ENCODE data around the gene MOSPD3. TPM values are rescaled to one million over a fixed set of nuclear protein-coding genes. Genes with fewer than 3 reads are reported as not detected.

MOSPD3 gene
- total and polyA plus RNA-seq, 2 of the 13 experiments (the other 11 are each of a cell fraction or from before 2014, with no cell fraction given) = 7.6 to 8.8 TPM

DNA sequence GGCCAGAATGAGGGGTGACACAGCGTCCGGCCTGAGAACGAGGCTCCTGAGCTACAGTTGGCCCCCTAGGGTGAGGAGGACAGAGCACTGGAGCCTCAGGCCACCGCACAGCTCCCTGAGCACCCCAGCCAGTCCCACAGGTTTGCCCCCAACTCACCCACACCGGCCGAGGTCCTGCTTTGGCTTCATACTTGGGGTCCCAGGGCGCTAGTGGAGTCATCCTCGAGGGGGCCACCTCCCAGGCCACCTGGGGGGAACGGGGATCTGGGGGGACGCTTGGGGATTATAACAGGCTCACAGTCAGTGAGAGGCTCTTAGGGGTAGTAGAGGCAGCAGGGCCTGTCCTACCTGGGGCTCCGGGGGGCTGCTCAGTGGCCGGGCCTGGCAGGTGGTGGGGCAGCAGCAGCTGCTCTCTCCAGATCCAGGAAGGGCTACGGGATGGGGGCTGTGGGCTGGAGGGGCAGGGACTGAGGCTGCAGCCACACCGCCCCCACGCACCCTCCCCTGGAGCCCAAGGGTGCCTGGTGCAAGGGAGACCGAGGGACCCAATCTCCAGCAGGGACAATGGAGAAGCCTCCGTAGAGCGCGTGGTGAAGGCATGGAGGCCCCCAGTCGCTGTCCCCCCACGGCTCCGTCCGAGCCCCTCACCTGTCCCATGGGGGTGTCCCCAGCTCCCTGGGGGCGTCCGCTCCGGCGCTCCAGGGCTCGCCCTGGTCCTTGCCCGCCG lies 39.2 kb upstream of the MOSPD3 start:
- no peak for DNase-seq (ENCODE audit: low spot score)
- peak overlapping the region; percentile 77; the same call in 1 of the 2 replicates for H3K9ac ChIP-seq (ENCODE audit: insufficient read depth, low read depth, low read length)
- ChIA-PET CTCF (ENCODE audit: low intra/inter-chr PET ratio, low total read pairs) (interaction anchor here (1.3 kb wide), 1 partner anchor 15 kb away, joined by 4 read pairs; no protein-coding TSS in a partner anchor), POLR2A (interaction anchor here (0.8 to 3.3 kb wide), 3 partner anchors 8 to 83 kb away, joined by 3 to 73 read pairs (median 8); partner anchors contain the start of genes FBXO24 and LRCH4)
- WGBS (ENCODE audit: low lambda C conversion rate) = 87% methylated on average over 5 of the region's 30 CpGs
- no TSS peak for BruUV-seq (replicated peaks)
- no peaks in the 10 kb centered on the region for H3K27me3 ChIP-seq (ENCODE audit: control insufficient read depth in 1 of 2, insufficient read depth in 2 of 2, low read length in 2 of 2)
- H3K4me3 ChIP-seq (replicated peaks in 1 of 3; ENCODE audit: insufficient read depth in 1 of 3, low read depth in 2 of 3, low read length in 3 of 3) = no peak overlapping the region; a peak in 1 of 6 replicates
- ATAC-seq = peak; percentile 2
- intact Hi-C loops (cut with micrococcal nuclease; ENCODE audit: unreplicated experiment) = no loop called here
- peak overlapping the region; percentile 78; the same call in 1 of the 2 replicates for H3K4me2 ChIP-seq (ENCODE audit: low read depth, low read length)
- H3K79me2 ChIP-seq (ENCODE audit: insufficient read depth, low read length) = no peaks in the 10 kb centered on the region
- in situ Hi-C loops (cut with HindIII; ENCODE audit: extremely low pct_ligation_motif_present, low pct_unique_long_range_greater_than_20kb) = no loop called here
- FAIRE-seq = no peak
- no peaks in the 10 kb centered on the region for H3K9me3 ChIP-seq (ENCODE audit: low read length)
- peaks cover 5 to 14% of the 10 kb centered on the region in 2 experiments; a peak in 1 of 5 replicates for H3K36me3 ChIP-seq (replicated peaks in 1 of 2; ENCODE audit: control insufficient read depth in 1 of 2, insufficient read depth in 2 of 2, low read length in 2 of 2)
- H2AFZ ChIP-seq (ENCODE audit: low read length) = no peak overlapping the region
- peaks cover 51% of the 10 kb centered on the region for H3K4me1 ChIP-seq (ENCODE audit: insufficient read depth, low read length)
- no peaks in the 10 kb centered on the region for H4K20me1 ChIP-seq (ENCODE audit: insufficient read depth, low read length)
- H3K27ac ChIP-seq (ENCODE audit: extremely low read length, insufficient read depth, low read length) = no peak overlapping the region
- TF ChIP-seq GRHL1 (CRISPR knock-in tag; conservative IDR thresholded peaks at IDR 0.05) (no peak), HNRNPLL (IDR thresholded peaks at IDR 0.05; ENCODE audit: low read depth, low read length, poor library complexity, severe bottlenecking) (peak; percentile 13), SCMH1 (CRISPR knock-in tag; IDR thresholded peaks at IDR 0.05; ENCODE audit: borderline replicate concordance) (no peak), ZNF484 (CRISPR knock-in tag; IDR thresholded peaks at IDR 0.05; ENCODE audit: borderline replicate concordance, low read depth) (no peak), U2AF1 (optimal IDR thresholded peaks at IDR 0.05; ENCODE audit: low read depth, low read length) (no peak), ZFP62 (CRISPR knock-in tag; IDR thresholded peaks at IDR 0.05) (no peak), REL (CRISPR knock-in tag; conservative IDR thresholded peaks at IDR 0.05) (no peak), AGO2 (optimal IDR thresholded peaks at IDR 0.05; ENCODE audit: low read depth, low read length) (peak; percentile 79), XBP1 (CRISPR knock-in tag; IDR thresholded peaks at IDR 0.05) (no peak), POLR2G (IDR thresholded peaks at IDR 0.05; ENCODE audit: low read depth, low read length) (peak; percentile 15), SRSF1 (optimal IDR thresholded peaks at IDR 0.05; ENCODE audit: low read depth, low read length) (peak; percentile 16), SIN3A (IDR thresholded peaks at IDR 0.05; ENCODE audit: borderline replicate concordance, low read depth, low read length) (no peak), TAF1 (CRISPR knock-in tag; IDR thresholded peaks at IDR 0.05) (no peak), NFATC3 (CRISPR knock-in tag; IDR thresholded peaks at IDR 0.05) (no peak), SOX13 (IDR thresholded peaks at IDR 0.05) (no peak), SOX13 (CRISPR knock-in tag; conservative IDR thresholded peaks at IDR 0.05 in 1 of 2, IDR thresholded peaks at IDR 0.05 in 1 of 2) (0 out of 4 replicates have a peak, but pooled peaks of 1 of the 2 experiments have one; percentile 43), NFKBIZ (CRISPR knock-in tag; IDR thresholded peaks at IDR 0.05) (no peak), GZF1 (CRISPR knock-in tag; IDR thresholded peaks at IDR 0.05) (no peak), HNRNPH1 (optimal IDR thresholded peaks at IDR 0.05; ENCODE audit: low read depth, low read length) (peak; percentile 82), AKAP8 (CRISPR knock-in tag; IDR thresholded peaks at IDR 0.05) (peak; percentile 4; the same call in 1 of the 2 replicates), ZSCAN9 (CRISPR knock-in tag; IDR thresholded peaks at IDR 0.05; ENCODE audit: borderline replicate concordance) (no peak), ZNF605 (CRISPR knock-in tag; IDR thresholded peaks at IDR 0.05) (no peak), ZNF546 (CRISPR knock-in tag; conservative IDR thresholded peaks at IDR 0.05) (no peak), ZNF567 (CRISPR knock-in tag; IDR thresholded peaks at IDR 0.05; ENCODE audit: borderline replicate concordance) (no peak), FIP1L1 (IDR thresholded peaks at IDR 0.05; ENCODE audit: borderline replicate concordance, insufficient read depth, low read depth, low read length) (peak; percentile 69; the same call in 1 of the 2 replicates)
